IPS-NIHi11 (cell line): Measurements from ENCODE around the gene FLOT2.
"Not testable (repeated sequence)": the region's sequence is repeated elsewhere in the genome, so short reads cannot be mapped to it uniquely, and the experiment has no call there.

Experiments used
- DNase-seq: peaks from one replicate; pipeline ENCODE4 v3.0.0; 2012; ENCODE audit warnings: mixed read lengths, low spot score

FLOT2 gene

GRCh38 chr17:28895794-28896447 is 1.6 kb downstream of the FLOT2 start:
- no peak for DNase-seq

GRCh38 chr17:28893248-28894183 is 4.0 kb downstream of the FLOT2 start:
- not testable (repeated sequence) for DNase-seq

- DNase-seq: no peak
These were observed 5.5 kb downstream of the FLOT2 start for GRCh38 chr17:28892024-28892423.

GRCh38 chr17:28891201-28891600 is 6.3 kb downstream of the FLOT2 start:
- no peak for DNase-seq

- DNase-seq: no peak
These were observed 7.5 kb downstream of the FLOT2 start for GRCh38 chr17:28889996-28890395.

GRCh38 chr17:28888832-28889231 is 8.7 kb downstream of the FLOT2 start:
- DNase-seq: no peak

GRCh38 chr17:28887871-28888471 is 9.6 kb downstream of the FLOT2 start:
- DNase-seq: no peak

- DNase-seq: no peak
These were observed 11.6 kb downstream of the FLOT2 start for GRCh38 chr17:28885951-28886350.

- no peak for DNase-seq
These were observed 12.2 kb downstream of the FLOT2 start for GRCh38 chr17:28885363-28885762.

GRCh38 chr17:28883967-28884702 is 13.4 kb downstream of the FLOT2 start:
- DNase-seq: no peak

GRCh38 chr17:28882154-28882895 is 15.2 kb downstream of the FLOT2 start:
- DNase-seq: no peak

- no peak for DNase-seq
These were observed 15.9 kb downstream of the FLOT2 start for GRCh38 chr17:28881533-28882056.

GRCh38 chr17:28880572-28880945 is 17.0 kb downstream of the FLOT2 start:
- DNase-seq: no peak

GRCh38 chr17:28879886-28880571 is 17.5 kb downstream of the FLOT2 start:
- DNase-seq: no peak

GRCh38 chr17:28878981-28879380 is 18.6 kb downstream of the FLOT2 start:
- DNase-seq: peak; percentile 93

- DNase-seq: no peak
These were observed 19.2 kb downstream of the FLOT2 start for GRCh38 chr17:28878158-28878910.

GRCh38 chr17:28877150-28877711 is 20.3 kb downstream of the FLOT2 start:
- DNase-seq: not testable (repeated sequence)

- DNase-seq: no peak
These were observed 21.5 kb downstream of the FLOT2 start for GRCh38 chr17:28875848-28876550.

- no peak for DNase-seq
These were observed 22.8 kb downstream of the FLOT2 start for GRCh38 chr17:28874750-28875149.
